Measurements from ENCODE around the gene ERMARD. TPM values are rescaled to one million over a fixed set of nuclear protein-coding genes. Genes with fewer than 3 reads are reported as not detected.

The ERMARD gene
- 14.9 and 19.8 TPM in 2 replicates for total RNA-seq

GRCh38 chr6:169751242-169752073, at the start of gene ERMARD, which contains the start of gene DYNLT2:
Gene ERMARD (plus strand): TSS chr6:169751622. CDS start chr6:169751658, 36 bp downstream.
Gene DYNLT2 (minus strand): TSS chr6:169751572. CDS start chr6:169751458, 114 bp downstream.

GRCh38 chr6:169701954-169702839, 49.2 kb upstream of the ERMARD start, which contains the start of the genes C6orf120 and WDR27:
Gene C6orf120 (plus strand): TSS chr6:169702126. CDS start chr6:169702460, 334 bp downstream.
Gene WDR27 (minus strand): TSS chr6:169702029. CDS start chr6:169689005, 13,024 bp downstream.

GRCh38 chr6:169724494-169725124, 26.8 kb upstream of the ERMARD start, which contains the start of gene PHF10:
Gene PHF10 (minus strand): TSS chr6:169724500. CDS start chr6:169723931, 569 bp downstream.

Other genes starting within 250 kb of the ERMARD start
- 17.5 and 28.7 TPM in 2 replicates for gene WDR27, start 49.6 kb upstream of the ERMARD start, total RNA-seq
- 50.4 and 55.0 TPM in 2 replicates for gene C6orf120, start 49.5 kb upstream of the ERMARD start, total RNA-seq
- 10.7 and 14.1 TPM in 2 replicates for gene PHF10, start 27.1 kb upstream of the ERMARD start, total RNA-seq
- 0.61 and 0.65 TPM in 2 replicates for gene DYNLT2, start 50 bp upstream of the ERMARD start, total RNA-seq

Measured in hair follicle dermal papilla cell (primary cell).